Activated CD8-positive, alpha-beta memory T cell treated with anti-CD3 and anti-CD28 coated beads, Interleukin-2, amount 10 ng/mL, durations not matched to agents 7 days and 5 days (primary cell): ENCODE measurements around the gene ACOD1. TPM values are rescaled to one million over a fixed set of nuclear protein-coding genes. Genes with fewer than 3 reads are reported as not detected.

Experiments
- ATAC-seq: fragments of 150-1000 bp; cut with Tn5 transposase; one replicate; pipeline ENCODE4 v1.10.0; 2021; ENCODE audit warnings: moderate library complexity
- CTCF ChIA-PET: fragments of 350-600 bp; sonication (Branson Sonifier 250); formaldehyde crosslinking; loops from one replicate; lab custom pipeline; 2021; ENCODE audit warnings: antibody characterized with exemption; lab: Charles Lee
- DNase-seq: peaks from one replicate; pipeline ENCODE4 v3.0.0-alpha.2; 2020
- H3K27ac Mint-ChIP-seq: one replicate; pipeline ENCODE4 v1.8.0; 2021; ENCODE audit warnings: mild to moderate bottlenecking, mixed read lengths
- H3K27me3 Mint-ChIP-seq: one replicate; pipeline ENCODE4 v1.8.0; 2021; ENCODE audit warnings: mixed read lengths
- H3K36me3 Mint-ChIP-seq: one replicate; pipeline ENCODE4 v1.8.0; 2021; ENCODE audit warnings: mild to moderate bottlenecking, mixed read lengths
- H3K4me1 Mint-ChIP-seq: one replicate; pipeline ENCODE4 v1.8.0; 2021; ENCODE audit warnings: mixed read lengths
- H3K4me3 Mint-ChIP-seq: one replicate; pipeline ENCODE4 v1.8.0; 2021; ENCODE audit warnings: mild to moderate bottlenecking, moderate library complexity, mixed read lengths
- H3K9me3 Mint-ChIP-seq: one replicate; pipeline ENCODE4 v1.8.0; 2022; ENCODE audit warnings: low read depth, mixed read lengths
- total RNA-seq, 2 experiments: library from RNA; stranded (reverse); gene quantifications; one replicate each; pipeline ENCODE4 v1.2.3, GENCODE V29; 2021

The ACOD1 gene
- total RNA-seq, 2 experiments from 2014 or later = not detected

- Mint-ChIP-seq H3K4me3 (no peak overlapping the region), H3K36me3 (no peaks in the 10 kb centered on the region), H3K4me1 (peaks cover 8% of the 10 kb centered on the region), H3K9me3 (no peaks in the 10 kb centered on the region), H3K27ac (no peak overlapping the region), H3K27me3 (peaks cover 73% of the 10 kb centered on the region)
- DNase-seq (peak; percentile 86), ATAC-seq (peak; percentile 100)
- CTCF ChIA-PET = interaction anchor here (0.6 to 2.9 kb wide), 23 partner anchors 8 to 1104 kb away, joined by 3 to 28 read pairs (median 4); partner anchors contain the start of genes CLN5, FBXL3 and KCTD12
Observed at GRCh38 chr13:76980075-76980718, 31.9 kb downstream of the ACOD1 start.

- CTCF ChIA-PET = interaction anchor here (2.6 to 2.7 kb wide), 2 partner anchors 10 to 79 kb away, joined by 15 to 28 read pairs; partner anchors contain the start of gene CLN5
- H3K4me3 Mint-ChIP-seq = no peak overlapping the region
- no peak overlapping the region for H3K27ac Mint-ChIP-seq
- H3K9me3 Mint-ChIP-seq = no peaks in the 10 kb centered on the region
- peaks cover 15% of the 10 kb centered on the region for H3K4me1 Mint-ChIP-seq
- ATAC-seq = no peak
- no peaks in the 10 kb centered on the region for H3K36me3 Mint-ChIP-seq
- peaks cover 81% of the 10 kb centered on the region for H3K27me3 Mint-ChIP-seq
- DNase-seq = no peak
Observed at GRCh38 chr13:76982061-76982460, 33.8 kb downstream of the ACOD1 start.

- no peaks in the 10 kb centered on the region for H3K9me3 Mint-ChIP-seq
- ATAC-seq (no peak), DNase-seq (no peak)
- no peaks in the 10 kb centered on the region for H3K36me3 Mint-ChIP-seq
- peaks cover 82% of the 10 kb centered on the region for H3K27me3 Mint-ChIP-seq
- H3K27ac Mint-ChIP-seq = no peak overlapping the region
- no peak overlapping the region for H3K4me3 Mint-ChIP-seq
- CTCF ChIA-PET = interaction anchor here (1.0 kb wide), 1 partner anchor 12 kb away, joined by 3 read pairs; no protein-coding TSS in a partner anchor
- peaks cover 15% of the 10 kb centered on the region for H3K4me1 Mint-ChIP-seq
Observed at GRCh38 chr13:76983676-76984075, 35.4 kb downstream of the ACOD1 start.

GRCh38 chr13:76991432-76991795, 43.1 kb downstream of the ACOD1 start:
- Mint-ChIP-seq H3K4me3 (peak overlapping the region; percentile 92), H3K27ac (peak overlapping the region; percentile 99), H3K36me3 (peaks cover 12% of the 10 kb centered on the region), H3K9me3 (no peaks in the 10 kb centered on the region), H3K4me1 (peaks cover 42% of the 10 kb centered on the region), H3K27me3 (peaks cover 40% of the 10 kb centered on the region)
- CTCF ChIA-PET = interaction anchor here (1.0 to 5.1 kb wide), 6 partner anchors 11 to 106 kb away, joined by 3 to 28 read pairs (median 5); no protein-coding TSS in a partner anchor
- DNase-seq (peak; percentile 96), ATAC-seq (peak; percentile 81)

GRCh38 chr13:76991796-76992547, 43.7 kb downstream of the ACOD1 start, which contains the start of gene CLN5:
TSS of gene CLN5 (plus strand) at chr13:76992081. CDS start at chr13:76992099, 18 bp downstream.
- peaks cover 35% of the 10 kb centered on the region for H3K27me3 Mint-ChIP-seq

GRCh38 chr13:76992548-76993001, 44.3 kb downstream of the ACOD1 start:
- ATAC-seq (no peak), DNase-seq (peak; percentile 47)
- Mint-ChIP-seq H3K9me3 (no peaks in the 10 kb centered on the region), H3K36me3 (peaks cover 19% of the 10 kb centered on the region), H3K4me1 (peaks cover 36% of the 10 kb centered on the region), H3K27me3 (peaks cover 29% of the 10 kb centered on the region), H3K4me3 (peak overlapping the region; percentile 92), H3K27ac (peak overlapping the region; percentile 99)
- CTCF ChIA-PET = interaction anchor here (0.9 to 5.1 kb wide), 8 partner anchors 9 to 34 kb away, joined by 3 to 28 read pairs (median 5); partner anchors contain the start of gene FBXL3

More at GRCh38 chr13:76991796-76992547, 43.7 kb downstream of the ACOD1 start, which contains the start of gene CLN5:
- peaks cover 37% of the 10 kb centered on the region for H3K4me1 Mint-ChIP-seq
- H3K9me3 Mint-ChIP-seq = no peaks in the 10 kb centered on the region
- ATAC-seq (peak; percentile 93), DNase-seq (peak; percentile 97)
- peak within 1 kb of the TSS; percentile 92 for H3K4me3 Mint-ChIP-seq
- peak within 1 kb of the TSS; percentile 99 for H3K27ac Mint-ChIP-seq
- CTCF ChIA-PET = interaction anchor here (0.9 to 5.1 kb wide), 10 partner anchors 10 to 107 kb away, joined by 3 to 28 read pairs (median 5); partner anchors contain the start of gene FBXL3
- peaks cover 15% of the 10 kb centered on the region for H3K36me3 Mint-ChIP-seq

- Mint-ChIP-seq H3K9me3 (no peaks in the 10 kb centered on the region), H3K4me3 (peak overlapping the region; percentile 92), H3K27me3 (peaks cover 24% of the 10 kb centered on the region), H3K36me3 (peaks cover 21% of the 10 kb centered on the region), H3K4me1 (peaks cover 36% of the 10 kb centered on the region), H3K27ac (peak overlapping the region; percentile 99)
- DNase-seq (no peak), ATAC-seq (no peak)
- CTCF ChIA-PET = interaction anchor here (0.9 to 5.1 kb wide), 8 partner anchors 9 to 34 kb away, joined by 3 to 28 read pairs (median 5); partner anchors contain the start of gene FBXL3
Observed at GRCh38 chr13:76993021-76993420, 44.7 kb downstream of the ACOD1 start.

GRCh38 chr13:76993473-76993872, 45.2 kb downstream of the ACOD1 start:
- Mint-ChIP-seq H3K4me1 (peaks cover 36% of the 10 kb centered on the region), H3K4me3 (peak overlapping the region; percentile 92), H3K27ac (no peak overlapping the region), H3K27me3 (peaks cover 20% of the 10 kb centered on the region), H3K9me3 (no peaks in the 10 kb centered on the region), H3K36me3 (peaks cover 21% of the 10 kb centered on the region)
- CTCF ChIA-PET = interaction anchor here (1.0 to 5.1 kb wide), 7 partner anchors 8 to 33 kb away, joined by 3 to 28 read pairs (median 5); partner anchors contain the start of gene FBXL3
- DNase-seq (no peak), ATAC-seq (no peak)

- DNase-seq = no peak
- H3K4me3 Mint-ChIP-seq = no peak overlapping the region
- CTCF ChIA-PET = interaction anchor here (1.1 to 5.1 kb wide), 3 partner anchors 9 to 22 kb away, joined by 5 to 28 read pairs (median 5); no protein-coding TSS in a partner anchor
- no peak for ATAC-seq
- peaks cover 36% of the 10 kb centered on the region for H3K4me1 Mint-ChIP-seq
- H3K36me3 Mint-ChIP-seq = peaks cover 26% of the 10 kb centered on the region
- peaks cover 15% of the 10 kb centered on the region for H3K27me3 Mint-ChIP-seq
- no peaks in the 10 kb centered on the region for H3K9me3 Mint-ChIP-seq
- no peak overlapping the region for H3K27ac Mint-ChIP-seq
Observed at GRCh38 chr13:76994281-76994680, 46.0 kb downstream of the ACOD1 start.

GRCh38 chr13:77000475-77000874, 52.2 kb downstream of the ACOD1 start:
- H3K4me3 Mint-ChIP-seq = no peak overlapping the region
- ATAC-seq (no peak), DNase-seq (no peak)
- no peaks in the 10 kb centered on the region for H3K9me3 Mint-ChIP-seq
- no peak overlapping the region for H3K27ac Mint-ChIP-seq
- CTCF ChIA-PET = interaction anchor here (1.4 to 2.3 kb wide), 2 partner anchors 20 kb away, joined by 4 to 14 read pairs; no protein-coding TSS in a partner anchor
- peaks cover 37% of the 10 kb centered on the region for H3K36me3 Mint-ChIP-seq
- H3K4me1 Mint-ChIP-seq = peaks cover 13% of the 10 kb centered on the region
- no peaks in the 10 kb centered on the region for H3K27me3 Mint-ChIP-seq

GRCh38 chr13:77001540-77001939, 53.2 kb downstream of the ACOD1 start:
- DNase-seq (no peak), ATAC-seq (no peak)
- Mint-ChIP-seq H3K36me3 (peaks cover 30% of the 10 kb centered on the region), H3K27me3 (no peaks in the 10 kb centered on the region), H3K27ac (no peak overlapping the region), H3K4me3 (no peak overlapping the region), H3K9me3 (no peaks in the 10 kb centered on the region), H3K4me1 (peaks cover 13% of the 10 kb centered on the region)
- CTCF ChIA-PET = interaction anchor here (0.9 to 2.3 kb wide), 11 partner anchors 8 to 1132 kb away, joined by 3 to 14 read pairs (median 4); partner anchors contain the start of genes CLN5 and FBXL3

- ATAC-seq = no peak
- CTCF ChIA-PET = interaction anchor here (0.7 to 2.3 kb wide), 12 partner anchors 8 to 1133 kb away, joined by 3 to 14 read pairs (median 4); partner anchors contain the start of genes CLN5 and FBXL3
- peaks cover 29% of the 10 kb centered on the region for H3K36me3 Mint-ChIP-seq
- no peaks in the 10 kb centered on the region for H3K27me3 Mint-ChIP-seq
- no peaks in the 10 kb centered on the region for H3K9me3 Mint-ChIP-seq
- DNase-seq = no peak
- peaks cover 14% of the 10 kb centered on the region for H3K4me1 Mint-ChIP-seq
- H3K4me3 Mint-ChIP-seq = no peak overlapping the region
- H3K27ac Mint-ChIP-seq = no peak overlapping the region
Observed at GRCh38 chr13:77001963-77002587, 53.8 kb downstream of the ACOD1 start.
